Measurements from ENCODE around the gene C3orf18.

C3orf18 gene

GRCh38 chr3:50521572-50521971 is 46.0 kb downstream of the C3orf18 start:
- Histone ChIP-seq H3K9ac (no peak overlapping the region), H2AFZ (ENCODE audit: low read depth) (no peak overlapping the region), H3K4me2 (no peak overlapping the region), H3K27ac (no peak overlapping the region), H3K79me2 (ENCODE audit: insufficient read depth, low read depth) (no peaks in the 10 kb centered on the region), H3K4me1 (ENCODE audit: low read depth, poor library complexity, severe bottlenecking) (peaks cover 5% of the 10 kb centered on the region), H4K20me1 (ENCODE audit: insufficient read depth) (no peaks in the 10 kb centered on the region), H3K36me3 (ENCODE audit: insufficient read depth) (no peaks in the 10 kb centered on the region), H3K4me3 (IDR thresholded peaks at IDR 0.05; ENCODE audit: insufficient read depth, low read depth, low read length) (no peak overlapping the region), H3K27me3 (ENCODE audit: insufficient read depth, low read depth) (peaks cover 20% of the 10 kb centered on the region; the same call in 1 of the 2 replicates)
- no peak for TF ChIP-seq CTCF (conservative IDR thresholded peaks at IDR 0.05; ENCODE audit: low read depth, low read length)

- H2AFZ ChIP-seq (ENCODE audit: low read depth): no peak overlapping the region
Measured at GRCh38 chr3:50520849-50521248, 46.7 kb downstream of the C3orf18 start.

GRCh38 chr3:50519471-50520089 is 48.0 kb downstream of the C3orf18 start:
- Histone ChIP-seq H3K9ac (no peak overlapping the region), H3K27ac (no peak overlapping the region), H3K4me3 (IDR thresholded peaks at IDR 0.05; ENCODE audit: insufficient read depth, low read depth, low read length) (no peak overlapping the region), H3K27me3 (ENCODE audit: insufficient read depth, low read depth) (peaks cover 22% of the 10 kb centered on the region; the same call in 1 of the 2 replicates), H2AFZ (ENCODE audit: low read depth) (no peak overlapping the region), H3K4me2 (no peak overlapping the region), H3K36me3 (ENCODE audit: insufficient read depth) (no peaks in the 10 kb centered on the region), H4K20me1 (ENCODE audit: insufficient read depth) (no peaks in the 10 kb centered on the region), H3K4me1 (ENCODE audit: low read depth, poor library complexity, severe bottlenecking) (no peaks in the 10 kb centered on the region), H3K79me2 (ENCODE audit: insufficient read depth, low read depth) (no peaks in the 10 kb centered on the region)
- TF ChIP-seq CTCF (conservative IDR thresholded peaks at IDR 0.05; ENCODE audit: low read depth, low read length): peak; percentile 78

More at GRCh38 chr3:50520849-50521248, 46.7 kb downstream of the C3orf18 start:
- Histone ChIP-seq H3K79me2 (ENCODE audit: insufficient read depth, low read depth) (no peaks in the 10 kb centered on the region), H3K4me1 (ENCODE audit: low read depth, poor library complexity, severe bottlenecking) (peaks cover 4% of the 10 kb centered on the region), H3K27ac (no peak overlapping the region), H3K4me3 (IDR thresholded peaks at IDR 0.05; ENCODE audit: insufficient read depth, low read depth, low read length) (no peak overlapping the region), H3K4me2 (no peak overlapping the region), H3K9ac (no peak overlapping the region), H3K27me3 (ENCODE audit: insufficient read depth, low read depth) (peaks cover 20% of the 10 kb centered on the region; the same call in 1 of the 2 replicates), H4K20me1 (ENCODE audit: insufficient read depth) (no peaks in the 10 kb centered on the region), H3K36me3 (ENCODE audit: insufficient read depth) (no peaks in the 10 kb centered on the region)
- TF ChIP-seq CTCF (conservative IDR thresholded peaks at IDR 0.05; ENCODE audit: low read depth, low read length): no peak

GRCh38 chr3:50518436-50518835 is 49.1 kb downstream of the C3orf18 start:
- Histone ChIP-seq H2AFZ (ENCODE audit: low read depth) (no peak overlapping the region), H3K4me2 (no peak overlapping the region), H3K27me3 (ENCODE audit: insufficient read depth, low read depth) (peaks cover 29% of the 10 kb centered on the region), H3K9ac (no peak overlapping the region), H3K4me1 (ENCODE audit: low read depth, poor library complexity, severe bottlenecking) (no peaks in the 10 kb centered on the region), H3K36me3 (ENCODE audit: insufficient read depth) (no peaks in the 10 kb centered on the region), H3K79me2 (ENCODE audit: insufficient read depth, low read depth) (no peaks in the 10 kb centered on the region), H3K4me3 (IDR thresholded peaks at IDR 0.05; ENCODE audit: insufficient read depth, low read depth, low read length) (no peak overlapping the region), H3K27ac (no peak overlapping the region), H4K20me1 (ENCODE audit: insufficient read depth) (no peaks in the 10 kb centered on the region)
- no peak for TF ChIP-seq CTCF (conservative IDR thresholded peaks at IDR 0.05; ENCODE audit: low read depth, low read length)

All from KMS-11 (cell line).